ENCODE measurements around the gene CRYL1.

DNA sequence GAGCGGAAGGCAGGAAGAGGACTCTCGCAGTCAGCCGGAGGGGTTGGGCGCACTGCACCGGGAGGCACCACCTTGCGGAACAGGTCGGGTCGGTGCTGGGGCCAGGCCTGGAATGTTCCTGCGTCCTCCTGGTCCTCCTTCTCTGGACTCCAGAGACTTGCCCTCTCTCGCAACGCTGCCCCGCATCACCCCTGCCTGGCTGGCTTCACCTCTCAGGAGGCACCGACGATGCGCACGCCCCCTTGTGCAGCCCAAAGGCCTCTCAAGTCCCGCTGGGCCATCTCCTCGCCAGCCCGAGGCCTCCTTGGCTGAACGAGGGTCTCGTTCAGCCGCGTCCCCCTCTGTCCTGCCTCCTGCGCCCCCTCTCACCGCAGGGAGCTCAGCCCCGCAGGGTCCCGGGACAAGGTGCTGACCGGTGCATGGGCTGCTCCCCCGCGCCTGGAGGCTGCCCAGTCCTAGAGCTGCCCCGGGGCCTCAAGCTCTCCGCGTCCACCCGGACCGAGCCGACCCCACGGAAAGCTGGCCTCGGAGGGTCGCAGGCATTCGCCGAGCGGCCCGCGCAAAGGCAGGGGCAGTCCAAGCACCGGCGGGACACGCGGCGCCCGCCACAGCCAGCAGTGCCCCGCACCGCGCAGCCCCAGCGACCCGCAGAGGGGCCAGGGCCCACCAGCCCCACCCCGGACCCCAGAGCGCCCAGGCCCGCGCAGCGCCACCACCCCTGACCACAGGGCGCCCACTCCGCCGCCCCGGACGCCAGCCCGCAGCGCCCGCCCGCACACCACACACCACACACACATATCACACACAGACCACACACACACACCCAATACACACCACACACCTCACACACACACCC is 133.8 kb downstream of the CRYL1 start:
- TF ChIP-seq, protein P1, sequence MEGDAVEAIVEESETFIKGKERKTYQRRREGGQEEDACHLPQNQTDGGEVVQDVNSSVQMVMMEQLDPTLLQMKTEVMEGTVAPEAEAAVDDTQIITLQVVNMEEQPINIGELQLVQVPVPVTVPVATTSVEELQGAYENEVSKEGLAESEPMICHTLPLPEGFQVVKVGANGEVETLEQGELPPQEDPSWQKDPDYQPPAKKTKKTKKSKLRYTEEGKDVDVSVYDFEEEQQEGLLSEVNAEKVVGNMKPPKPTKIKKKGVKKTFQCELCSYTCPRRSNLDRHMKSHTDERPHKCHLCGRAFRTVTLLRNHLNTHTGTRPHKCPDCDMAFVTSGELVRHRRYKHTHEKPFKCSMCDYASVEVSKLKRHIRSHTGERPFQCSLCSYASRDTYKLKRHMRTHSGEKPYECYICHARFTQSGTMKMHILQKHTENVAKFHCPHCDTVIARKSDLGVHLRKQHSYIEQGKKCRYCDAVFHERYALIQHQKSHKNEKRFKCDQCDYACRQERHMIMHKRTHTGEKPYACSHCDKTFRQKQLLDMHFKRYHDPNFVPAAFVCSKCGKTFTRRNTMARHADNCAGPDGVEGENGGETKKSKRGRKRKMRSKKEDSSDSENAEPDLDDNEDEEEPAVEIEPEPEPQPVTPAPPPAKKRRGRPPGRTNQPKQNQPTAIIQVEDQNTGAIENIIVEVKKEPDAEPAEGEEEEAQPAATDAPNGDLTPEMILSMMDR (IDR thresholded peaks at IDR 0.05) = no peak
- TF ChIP-seq POLR2A (IDR thresholded peaks at IDR 0.05) = no peak

Measured in sigmoid colon (tissue), 3 donors.